Coronary artery (tissue), 2 donors: ENCODE data around the gene GIMAP6.
"Not testable (repeated sequence)": the region's sequence is repeated elsewhere in the genome, so short reads cannot be mapped to it uniquely, and the experiment has no call there.

Experiments
- DNase-seq: peaks from one replicate; pipeline ENCODE4 v3.0.0-alpha.2; 2017; ENCODE audit warnings: low spot score
- H3K27ac ChIP-seq, 2 donors: fragments of 200-600 bp; sonication (generic); one replicate each; pipeline ENCODE4 v1.5.1; 2016 to 2019
- H3K4me3 ChIP-seq: fragments of 200-600 bp; sonication (generic); 2 replicates; pipeline ENCODE4 v1.5.1; 2016; ENCODE audit warnings: mild to moderate bottlenecking, moderate library complexity
- CTCF ChIP-seq: fragments of 200-600 bp; sonication (generic); IDR thresholded peaks from one replicate; pipeline ENCODE4 v1.5.1; 2019; ENCODE audit warnings: antibody characterized with exemption

GIMAP6 gene

DNA sequence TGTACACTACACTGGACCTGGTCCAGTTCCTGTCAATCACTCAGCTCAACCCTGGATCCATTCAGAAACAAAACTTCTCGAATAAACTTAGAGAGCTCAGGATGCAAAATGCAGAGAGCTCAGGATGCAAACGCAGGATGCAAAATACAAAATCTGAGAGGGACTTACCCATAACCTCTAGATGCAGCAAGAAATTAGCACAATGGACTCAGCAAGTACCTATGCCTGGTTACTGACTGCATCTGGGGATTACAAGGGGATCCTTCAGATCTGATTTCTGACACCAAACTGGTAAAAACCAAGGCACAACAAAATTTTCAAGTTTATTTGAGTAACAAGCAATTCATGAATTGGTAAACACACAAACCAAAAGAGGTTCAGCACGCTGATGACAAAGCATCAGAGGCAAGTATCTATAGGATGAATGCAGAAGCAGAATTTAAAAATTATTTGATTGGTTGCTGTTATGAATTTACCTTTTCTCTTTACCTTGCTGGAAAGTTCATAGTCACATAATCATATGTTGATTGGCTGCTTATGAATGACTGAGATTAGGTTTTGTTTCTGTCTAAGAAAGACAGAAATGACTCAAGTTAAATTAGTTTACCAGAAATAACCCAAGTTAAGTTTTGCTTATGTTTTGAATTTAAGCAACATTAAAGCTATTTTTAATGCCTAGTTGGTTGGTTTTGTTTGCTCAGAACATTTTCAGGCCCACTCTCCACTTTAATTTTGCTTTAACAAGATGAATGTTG, 11.4 kb downstream of the GIMAP6 start:
- no peak for TF ChIP-seq CTCF
- no peak overlapping the region for H3K27ac ChIP-seq
- no peak overlapping the region for H3K4me3 ChIP-seq
- no peak for DNase-seq

DNA sequence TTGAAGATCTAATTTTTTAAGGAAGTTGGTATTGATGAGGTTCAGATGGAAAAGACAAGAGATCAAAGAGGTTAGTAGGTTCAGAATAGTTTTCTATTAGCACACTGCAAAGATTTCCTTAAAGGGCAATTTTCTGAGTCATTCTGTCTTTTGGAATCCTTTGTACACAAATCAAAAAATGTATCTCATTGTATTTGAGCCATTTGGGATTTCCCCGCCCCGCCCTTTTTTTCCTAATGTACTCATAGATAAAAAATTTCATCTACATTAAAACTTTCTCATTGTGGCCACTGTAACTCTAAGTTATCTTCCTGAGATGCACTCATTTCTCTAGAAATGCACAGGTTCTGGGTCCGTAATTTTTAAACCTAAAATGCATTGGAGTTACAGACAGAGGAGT, 12.1 kb downstream of the GIMAP6 start:
- no peak for DNase-seq
- Histone ChIP-seq H3K4me3 (no peak overlapping the region), H3K27ac (no peak overlapping the region)
- TF ChIP-seq CTCF = no peak

DNA sequence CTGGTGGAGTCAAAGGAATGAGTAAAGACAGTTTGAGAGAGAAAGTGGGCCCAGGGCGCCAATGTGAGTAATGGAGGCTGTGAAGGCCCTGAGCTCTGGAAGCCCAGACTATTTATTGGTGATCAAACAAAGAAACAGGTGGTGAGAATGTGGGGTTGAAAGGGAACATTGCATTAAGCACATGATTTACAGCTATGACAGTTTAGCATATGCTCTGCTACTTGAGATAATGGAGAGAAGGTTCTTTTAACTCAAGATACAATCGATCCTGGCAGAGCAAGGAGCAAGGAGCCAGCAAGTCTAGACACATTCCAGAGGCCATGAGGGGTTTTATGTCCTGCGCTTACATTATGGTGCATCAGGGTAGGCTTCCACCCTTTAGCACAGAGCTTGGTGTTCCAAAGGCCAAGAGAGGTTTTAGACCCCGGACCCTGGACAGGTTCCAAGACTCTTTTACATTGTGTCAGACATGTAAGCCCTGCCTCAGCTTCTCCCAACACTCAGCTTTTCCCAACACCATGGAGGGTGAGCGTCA, 16.9 kb downstream of the GIMAP6 start:
- H3K4me3 ChIP-seq, DNase-seq, H3K27ac ChIP-seq: not testable (repeated sequence)

DNA sequence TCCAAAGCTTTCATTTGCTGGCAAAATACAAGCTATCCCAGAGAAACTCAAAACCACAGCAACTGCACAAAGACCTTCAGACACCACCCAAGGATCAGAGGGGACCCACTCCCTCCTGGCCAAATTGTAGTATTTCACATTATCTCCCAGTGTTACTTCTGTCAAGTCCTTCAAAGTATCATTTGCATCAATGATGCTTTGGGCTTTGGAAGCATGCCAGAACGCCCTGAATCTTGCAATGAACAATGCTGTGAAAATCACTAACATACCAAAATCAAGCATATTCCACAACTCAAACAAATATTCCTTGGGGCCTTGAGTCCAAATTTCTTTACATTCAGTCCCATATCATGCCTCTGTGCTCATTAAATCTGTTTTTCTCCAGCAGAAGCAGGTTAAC, 17.8 kb downstream of the GIMAP6 start:
- H3K27ac ChIP-seq, DNase-seq, H3K4me3 ChIP-seq: not testable (repeated sequence)

DNA sequence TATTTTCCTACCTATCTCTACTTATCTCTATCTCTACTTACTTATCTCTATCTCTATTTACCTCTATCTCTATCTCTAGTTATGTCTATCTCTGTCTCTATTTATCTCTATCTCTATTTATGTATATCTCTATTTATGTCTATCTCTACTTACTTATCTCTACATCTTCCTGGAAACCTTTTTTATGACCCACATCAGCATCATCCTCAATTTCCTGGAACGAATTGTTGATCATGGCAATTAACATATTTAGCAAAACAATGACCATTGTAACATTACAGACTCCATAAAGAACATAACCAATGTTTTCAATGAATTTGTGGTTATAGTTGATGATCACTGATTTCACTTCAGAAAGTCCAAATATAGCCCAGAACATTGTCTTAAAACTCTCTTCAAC, 18.3 kb downstream of the GIMAP6 start:
- DNase-seq = no peak
- Histone ChIP-seq H3K27ac (no peak overlapping the region), H3K4me3 (no peak overlapping the region)
- TF ChIP-seq CTCF = no peak

DNA sequence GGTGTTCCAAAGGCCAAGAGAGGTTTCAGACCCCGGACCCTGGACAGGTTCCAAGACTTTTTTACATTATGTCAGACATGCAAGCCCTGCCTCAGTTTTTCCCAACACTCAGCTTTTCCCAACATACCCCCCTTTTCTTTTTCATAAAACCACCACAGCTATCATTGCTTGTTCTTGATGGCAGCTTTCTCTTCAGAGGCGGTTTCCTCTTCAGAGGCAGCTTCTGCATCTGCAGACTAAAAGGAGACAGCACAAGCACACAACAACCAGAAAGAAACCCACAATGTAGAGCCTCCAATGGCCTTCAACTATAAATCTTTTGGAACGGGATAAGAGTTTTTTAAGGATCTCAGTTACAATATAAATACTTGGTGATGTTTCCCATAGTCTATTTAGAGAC, 19.3 kb downstream of the GIMAP6 start:
- no peak overlapping the region for H3K27ac ChIP-seq
- TF ChIP-seq CTCF = no peak
- DNase-seq = no peak
- H3K4me3 ChIP-seq = no peak overlapping the region

DNA sequence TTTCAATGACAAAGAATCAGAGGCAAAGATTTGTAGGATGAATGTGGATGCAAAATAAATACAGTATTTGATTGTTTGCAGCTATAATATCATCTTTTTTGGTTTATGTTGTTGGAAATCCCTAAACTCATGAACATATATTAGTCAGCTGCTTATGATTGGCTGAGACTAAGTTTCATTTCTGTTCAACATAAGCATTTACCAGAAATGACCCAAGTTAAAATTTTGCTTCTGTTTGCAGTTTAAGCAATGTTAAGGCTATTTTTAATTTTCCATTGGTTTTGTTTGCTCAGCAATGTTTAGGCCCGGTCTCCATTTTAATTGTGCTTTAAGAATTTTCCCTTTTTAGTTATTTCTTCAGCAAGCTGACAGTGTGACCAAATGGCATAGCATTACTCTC, 22.0 kb downstream of the GIMAP6 start:
- no peak for DNase-seq
- Histone ChIP-seq H3K27ac (peak overlapping the region in 1 of 2 donors; percentile 28), H3K4me3 (no peak overlapping the region)
- TF ChIP-seq CTCF = no peak

GRCh38 chr7:150603600-150603999, 28.6 kb downstream of the GIMAP6 start:
- not testable (repeated sequence) for H3K27ac ChIP-seq, H3K4me3 ChIP-seq, DNase-seq
